Stimulated activated CD4-positive, alpha-beta T cell treated with anti-CD3 and anti-CD28 coated beads, Interleukin-1b, Interleukin-23, amount 100 ng/mL, for 48 hours (primary cell): ENCODE results near the gene PRSS21.
A peak's percentile ranks its signal among the peaks of the same experiment; 100 is the strongest.

Experiments
- DNase-seq: peaks from one replicate; pipeline ENCODE4 v3.0.0-alpha.2; 2020

PRSS21 gene

GRCh38 chr16:2846511-2847310 lies 29.7 kb downstream of the PRSS21 start:
- DNase-seq: no peak

- DNase-seq: no peak
These were observed 32.1 kb downstream of the PRSS21 start for GRCh38 chr16:2848933-2849725.

GRCh38 chr16:2852003-2852730 lies 35.1 kb downstream of the PRSS21 start:
- DNase-seq: no peak

GRCh38 chr16:2852731-2853507 lies 35.9 kb downstream of the PRSS21 start:
- no peak for DNase-seq

- no peak for DNase-seq
These were observed 36.6 kb downstream of the PRSS21 start for GRCh38 chr16:2853531-2854073.

- no peak for DNase-seq
These were observed 37.8 kb downstream of the PRSS21 start for GRCh38 chr16:2854700-2855309.

- no peak for DNase-seq
These were observed 38.5 kb downstream of the PRSS21 start for GRCh38 chr16:2855536-2855935.

GRCh38 chr16:2856061-2856670 lies 39.1 kb downstream of the PRSS21 start:
- peak; percentile 26 for DNase-seq

GRCh38 chr16:2856686-2857450 lies 39.8 kb downstream of the PRSS21 start:
- no peak for DNase-seq

GRCh38 chr16:2857451-2858244 lies 40.6 kb downstream of the PRSS21 start, which contains the start of gene PRSS22:
Gene PRSS22, minus strand, starts transcription at chr16:2858170. Its CDS starts 66 bp downstream, at chr16:2858104.
- DNase-seq: no peak

- no peak for DNase-seq
These were observed 41.4 kb downstream of the PRSS21 start for GRCh38 chr16:2858245-2859025.

- no peak for DNase-seq
These were observed 42.7 kb downstream of the PRSS21 start for GRCh38 chr16:2859686-2860265.

- no peak for DNase-seq
These were observed 44.0 kb downstream of the PRSS21 start for GRCh38 chr16:2860826-2861567.

- no peak for DNase-seq
These were observed 48.6 kb downstream of the PRSS21 start for GRCh38 chr16:2865651-2866050.

- DNase-seq: no peak
These were observed 49.4 kb downstream of the PRSS21 start for GRCh38 chr16:2866431-2866830.

GRCh38 chr16:2867661-2867986 lies 50.6 kb downstream of the PRSS21 start:
- DNase-seq: no peak

- DNase-seq: peak; percentile 97
These were observed 51.2 kb downstream of the PRSS21 start for GRCh38 chr16:2867987-2868789.
